ENCODE results near the gene MNT.

The MNT gene

GRCh38 chr17:2405247-2405926 is 4.5 kb upstream of the MNT start:
- no peaks in the 10 kb centered on the region for H3K9me3 Mint-ChIP-seq
- H3K36me3 Mint-ChIP-seq (ENCODE audit: low read depth), result no peaks in the 10 kb centered on the region
- H3K27ac Mint-ChIP-seq, result peak overlapping the region; percentile 10
- H3K4me3 Mint-ChIP-seq, result no peak overlapping the region
- H3K4me1 Mint-ChIP-seq (ENCODE audit: low read depth), result peaks cover 23% of the 10 kb centered on the region
- H3K27me3 Mint-ChIP-seq (ENCODE audit: low read depth), result no peaks in the 10 kb centered on the region

GRCh38 chr17:2403044-2403443 is 2.2 kb upstream of the MNT start:
- H3K27ac Mint-ChIP-seq, result no peak overlapping the region
- peaks cover 26% of the 10 kb centered on the region for H3K4me1 Mint-ChIP-seq (ENCODE audit: low read depth)
- no peaks in the 10 kb centered on the region for H3K9me3 Mint-ChIP-seq
- peak overlapping the region; percentile 13 for H3K4me3 Mint-ChIP-seq
- peaks cover 2% of the 10 kb centered on the region for H3K36me3 Mint-ChIP-seq (ENCODE audit: low read depth)
- H3K27me3 Mint-ChIP-seq (ENCODE audit: low read depth), result no peaks in the 10 kb centered on the region

- peak overlapping the region; percentile 77 for H3K27ac Mint-ChIP-seq
- peak overlapping the region; percentile 77 for H3K4me3 Mint-ChIP-seq
- no peaks in the 10 kb centered on the region for H3K27me3 Mint-ChIP-seq (ENCODE audit: low read depth)
- no peaks in the 10 kb centered on the region for H3K9me3 Mint-ChIP-seq
- H3K36me3 Mint-ChIP-seq (ENCODE audit: low read depth), result peaks cover 2% of the 10 kb centered on the region
- H3K4me1 Mint-ChIP-seq (ENCODE audit: low read depth), result peaks cover 31% of the 10 kb centered on the region
These were observed 1.7 kb upstream of the MNT start for GRCh38 chr17:2402544-2402943.

DNA sequence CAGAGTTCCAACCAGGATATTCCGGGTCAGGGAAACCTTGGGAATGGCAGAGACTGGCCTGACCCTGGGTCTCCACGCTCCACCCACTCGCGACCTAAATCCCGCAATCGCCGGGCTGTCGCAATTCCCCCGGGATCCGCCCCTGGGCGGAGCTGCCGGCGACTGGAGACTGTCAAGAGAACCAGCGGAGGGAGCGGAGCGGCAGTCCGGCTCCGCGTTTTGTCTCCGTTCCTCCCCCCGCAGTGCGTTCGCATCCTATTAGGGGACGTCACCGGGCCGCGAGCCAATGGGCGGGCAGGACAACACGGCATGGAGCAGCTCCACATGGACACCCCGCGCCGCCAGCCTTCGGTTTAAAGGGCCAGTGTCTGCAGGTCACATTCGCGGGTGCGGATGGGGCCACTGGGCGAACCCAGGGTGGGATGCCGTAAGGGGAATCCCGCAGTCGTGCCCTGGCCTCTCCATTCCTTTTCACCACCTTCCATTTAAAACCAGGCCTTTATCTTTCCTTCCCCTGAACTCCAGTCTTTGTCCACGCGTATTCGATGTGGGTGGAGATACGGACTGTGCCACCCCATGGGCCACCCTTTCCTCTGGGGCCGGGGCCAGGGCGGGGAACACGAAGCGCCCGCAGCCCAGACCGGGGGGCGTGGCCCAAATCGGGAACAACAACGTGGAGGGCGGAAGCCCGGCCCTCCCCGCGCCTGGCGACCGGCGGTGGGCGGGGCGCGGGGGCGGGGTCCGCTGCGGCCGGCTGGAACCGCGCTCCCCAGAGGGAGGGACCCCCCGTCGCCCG is 764 bp upstream of the MNT start:
- Mint-ChIP-seq H3K27ac (peak overlapping the region; percentile 99), H3K4me1 (ENCODE audit: low read depth) (peaks cover 31% of the 10 kb centered on the region), H3K36me3 (ENCODE audit: low read depth) (peaks cover 2% of the 10 kb centered on the region), H3K9me3 (no peaks in the 10 kb centered on the region), H3K4me3 (peak overlapping the region; percentile 92), H3K27me3 (ENCODE audit: low read depth) (no peaks in the 10 kb centered on the region)

DNA sequence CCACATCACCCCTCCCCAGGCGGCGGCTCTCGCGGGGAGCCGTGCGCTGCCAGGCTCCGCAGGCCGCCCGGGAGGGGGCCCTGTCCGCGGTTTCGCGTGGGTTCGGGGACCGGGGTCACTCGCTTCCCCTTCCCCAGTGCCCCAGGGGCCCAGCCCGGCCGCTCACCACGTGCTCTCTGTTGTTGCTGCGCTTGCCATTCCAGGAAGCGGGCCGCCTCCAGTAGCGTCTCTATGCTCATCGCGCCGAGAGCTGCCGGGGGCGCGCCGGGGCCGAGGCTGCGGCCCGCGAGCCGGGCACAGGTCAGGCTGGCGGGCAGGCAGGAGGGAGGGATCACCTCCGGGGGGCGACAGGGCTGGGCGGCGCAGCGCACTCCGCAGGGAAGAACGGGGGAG is 390 bp downstream of the MNT start:
- H3K9me3 Mint-ChIP-seq, result no peaks in the 10 kb centered on the region
- peak overlapping the region; percentile 93 for H3K4me3 Mint-ChIP-seq
- peak overlapping the region; percentile 91 for H3K27ac Mint-ChIP-seq
- peaks cover 33% of the 10 kb centered on the region for H3K4me1 Mint-ChIP-seq (ENCODE audit: low read depth)
- H3K27me3 Mint-ChIP-seq (ENCODE audit: low read depth), result no peaks in the 10 kb centered on the region
- peaks cover 2% of the 10 kb centered on the region for H3K36me3 Mint-ChIP-seq (ENCODE audit: low read depth)

GRCh38 chr17:2399572-2400473 is 1.0 kb downstream of the MNT start:
- H3K36me3 Mint-ChIP-seq (ENCODE audit: low read depth), result peaks cover 2% of the 10 kb centered on the region
- H3K27ac Mint-ChIP-seq, result peak overlapping the region; percentile 99
- no peaks in the 10 kb centered on the region for H3K27me3 Mint-ChIP-seq (ENCODE audit: low read depth)
- H3K4me3 Mint-ChIP-seq, result peak overlapping the region; percentile 93
- no peaks in the 10 kb centered on the region for H3K9me3 Mint-ChIP-seq
- H3K4me1 Mint-ChIP-seq (ENCODE audit: low read depth), result peaks cover 28% of the 10 kb centered on the region

GRCh38 chr17:2398655-2399571 is 1.9 kb downstream of the MNT start:
- Mint-ChIP-seq H3K4me1 (ENCODE audit: low read depth) (peaks cover 30% of the 10 kb centered on the region), H3K9me3 (no peaks in the 10 kb centered on the region), H3K27me3 (ENCODE audit: low read depth) (no peaks in the 10 kb centered on the region), H3K27ac (peak overlapping the region; percentile 99), H3K4me3 (peak overlapping the region; percentile 93), H3K36me3 (ENCODE audit: low read depth) (peaks cover 2% of the 10 kb centered on the region)

DNA sequence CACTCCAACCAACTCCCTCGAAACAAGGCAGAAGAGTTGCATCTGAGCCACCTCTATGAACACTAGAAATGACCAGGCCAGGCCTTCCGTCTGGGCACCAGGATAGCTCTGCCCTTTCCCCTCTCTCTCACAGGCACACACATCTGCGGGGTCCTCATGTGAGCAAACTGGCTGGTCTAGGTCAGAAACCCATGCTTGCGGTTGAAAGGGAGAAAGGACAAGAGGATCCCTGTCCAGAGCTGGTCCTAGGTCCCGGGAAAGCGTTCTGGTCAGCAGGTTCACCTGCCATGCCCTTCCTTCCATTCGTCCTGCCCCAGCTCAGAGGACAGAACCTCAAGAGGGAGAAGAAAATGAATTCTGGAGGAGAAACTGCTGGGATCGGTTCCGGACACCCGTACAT is 2.7 kb downstream of the MNT start:
- peaks cover 2% of the 10 kb centered on the region for H3K36me3 Mint-ChIP-seq (ENCODE audit: low read depth)
- peaks cover 30% of the 10 kb centered on the region for H3K4me1 Mint-ChIP-seq (ENCODE audit: low read depth)
- H3K27ac Mint-ChIP-seq, result peak overlapping the region; percentile 77
- H3K9me3 Mint-ChIP-seq, result no peaks in the 10 kb centered on the region
- peak overlapping the region; percentile 66 for H3K4me3 Mint-ChIP-seq
- H3K27me3 Mint-ChIP-seq (ENCODE audit: low read depth), result no peaks in the 10 kb centered on the region

DNA sequence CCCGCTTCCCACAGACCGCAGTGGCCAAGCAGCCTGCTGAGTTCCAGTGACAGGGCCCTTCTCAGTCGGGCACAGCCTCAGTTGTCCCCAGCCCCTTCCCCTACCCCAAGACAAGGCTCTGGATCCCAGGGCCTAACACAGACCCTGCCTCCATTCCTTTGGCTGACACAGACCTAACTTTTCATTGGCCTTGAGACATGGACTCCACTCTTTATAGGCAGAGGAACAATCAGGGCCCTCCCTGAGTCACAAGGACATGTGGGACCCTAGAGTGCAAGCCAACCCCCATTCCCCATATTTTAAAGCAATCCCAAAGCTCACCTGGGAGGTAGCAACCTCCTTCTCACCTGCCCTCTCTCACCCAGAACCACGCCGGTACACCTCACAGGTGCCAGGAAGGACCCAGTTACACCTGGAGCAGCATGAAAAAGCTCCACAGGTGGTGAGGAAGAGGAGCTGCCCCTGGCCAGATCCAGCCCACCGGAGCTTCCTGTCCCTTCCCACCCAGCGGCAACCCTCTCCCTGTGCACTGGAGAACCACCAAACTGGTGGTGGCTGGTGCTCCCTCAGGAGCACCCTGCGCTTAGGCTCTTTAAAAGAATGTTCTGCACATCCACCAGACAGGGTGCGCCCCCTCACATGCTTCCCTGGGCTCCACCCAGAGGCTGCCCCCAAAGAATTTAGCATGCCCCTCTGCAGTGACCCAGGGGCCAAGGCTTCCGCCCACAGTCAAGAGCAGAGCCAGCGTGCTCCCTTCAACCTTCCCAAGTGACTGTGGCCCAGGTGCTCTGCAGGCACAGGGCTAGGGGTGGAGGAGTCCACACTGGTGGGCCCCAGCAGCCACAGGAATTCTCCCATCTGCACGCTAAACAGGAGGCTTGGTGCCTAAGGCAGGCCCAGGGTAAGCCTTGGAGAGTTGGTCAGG is 3.4 kb downstream of the MNT start:
- Mint-ChIP-seq H3K4me3 (peak overlapping the region; percentile 66), H3K36me3 (ENCODE audit: low read depth) (peaks cover 2% of the 10 kb centered on the region), H3K9me3 (no peaks in the 10 kb centered on the region), H3K27ac (peak overlapping the region; percentile 77), H3K27me3 (ENCODE audit: low read depth) (no peaks in the 10 kb centered on the region), H3K4me1 (ENCODE audit: low read depth) (peaks cover 28% of the 10 kb centered on the region)

GRCh38 chr17:2396568-2397246 is 4.2 kb downstream of the MNT start:
- Mint-ChIP-seq H3K27ac (peak overlapping the region; percentile 77), H3K4me1 (ENCODE audit: low read depth) (peaks cover 34% of the 10 kb centered on the region), H3K9me3 (no peaks in the 10 kb centered on the region), H3K27me3 (ENCODE audit: low read depth) (no peaks in the 10 kb centered on the region), H3K36me3 (ENCODE audit: low read depth) (peaks cover 2% of the 10 kb centered on the region), H3K4me3 (peak overlapping the region; percentile 74)

DNA sequence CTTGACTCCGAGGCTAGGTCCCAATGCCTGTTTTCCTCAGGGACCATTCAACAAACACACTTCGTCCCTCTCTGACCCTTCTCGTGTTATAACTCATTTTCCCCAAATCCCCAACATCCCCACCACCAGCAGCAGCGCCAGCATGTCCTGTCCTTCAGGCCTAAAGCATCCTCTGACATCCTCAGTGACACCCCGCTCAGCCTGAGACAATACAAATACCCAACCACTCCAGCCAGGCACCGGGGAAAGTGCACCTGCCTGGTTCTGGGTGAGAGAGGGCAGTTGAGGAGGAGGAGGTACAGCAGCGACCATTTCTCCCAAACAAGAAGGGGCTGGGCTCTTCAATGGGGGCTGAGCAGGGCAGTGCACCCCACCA is 4.7 kb downstream of the MNT start:
- Mint-ChIP-seq H3K9me3 (no peaks in the 10 kb centered on the region), H3K4me3 (peak overlapping the region; percentile 74), H3K36me3 (ENCODE audit: low read depth) (peaks cover 2% of the 10 kb centered on the region), H3K4me1 (ENCODE audit: low read depth) (peaks cover 36% of the 10 kb centered on the region), H3K27ac (peak overlapping the region; percentile 75), H3K27me3 (ENCODE audit: low read depth) (no peaks in the 10 kb centered on the region)

DNA sequence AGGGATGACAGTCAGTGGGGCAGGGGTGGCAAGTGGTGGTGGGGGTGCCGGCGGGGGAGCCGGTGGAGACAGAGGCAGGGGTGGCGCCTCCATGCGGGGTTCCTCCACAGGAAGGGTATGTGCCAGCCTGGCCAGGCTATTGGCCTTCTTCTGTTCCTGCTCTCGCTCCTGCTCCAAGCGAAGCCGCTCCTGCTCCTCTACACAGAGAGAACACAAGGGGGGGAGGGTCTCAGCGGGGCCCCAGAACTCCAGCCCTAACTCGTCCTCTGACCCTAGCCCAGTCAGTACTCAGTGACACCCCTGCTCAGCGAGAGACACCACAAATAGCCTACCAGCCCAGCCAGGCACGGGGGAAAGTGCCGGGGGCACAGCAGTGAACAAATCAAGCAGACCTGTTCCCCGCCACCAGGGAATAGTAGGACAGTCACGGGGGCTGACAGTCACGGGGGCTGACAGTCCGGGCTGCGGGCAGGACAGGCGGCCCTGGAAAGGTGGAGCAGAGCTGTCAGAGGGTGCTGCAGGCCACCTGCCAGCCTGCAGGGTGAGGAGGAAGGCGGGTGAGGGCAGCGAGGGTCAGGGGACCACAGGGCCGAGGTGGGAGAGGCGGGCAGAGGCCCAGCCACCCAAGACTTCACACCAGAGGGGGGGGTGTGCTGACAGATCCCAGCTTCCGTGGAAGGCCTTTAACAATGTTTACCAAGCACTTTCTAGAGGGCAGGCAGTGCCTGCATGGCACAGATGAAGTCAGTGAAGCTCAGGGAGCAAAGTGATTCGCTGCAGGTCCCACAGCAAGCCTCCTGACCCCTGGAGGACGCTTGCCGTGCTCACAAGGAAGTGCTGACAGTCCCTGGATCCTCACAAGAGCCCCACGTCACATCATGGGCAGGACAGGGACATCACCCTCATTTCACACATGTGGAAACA is 5.3 kb downstream of the MNT start:
- H3K9me3 Mint-ChIP-seq, result no peaks in the 10 kb centered on the region
- peaks cover 2% of the 10 kb centered on the region for H3K36me3 Mint-ChIP-seq (ENCODE audit: low read depth)
- H3K4me1 Mint-ChIP-seq (ENCODE audit: low read depth), result peaks cover 39% of the 10 kb centered on the region
- H3K27me3 Mint-ChIP-seq (ENCODE audit: low read depth), result no peaks in the 10 kb centered on the region
- peak overlapping the region; percentile 74 for H3K4me3 Mint-ChIP-seq
- H3K27ac Mint-ChIP-seq, result peak overlapping the region; percentile 75

Measured in T-helper 1 cell treated with Interleukin-12 subunit alpha and Interleukin-12 subunit beta and Interleukin-4 antibody, amounts not matched to agents 30 μg/mL and 1 μg/mL, for 36 hours (primary cell).